ENCODE results near the gene MTA3.
"Not testable (repeated sequence)": the region's sequence is repeated elsewhere in the genome, so short reads cannot be mapped to it uniquely, and the experiment has no call there.

MTA3 gene

DNA sequence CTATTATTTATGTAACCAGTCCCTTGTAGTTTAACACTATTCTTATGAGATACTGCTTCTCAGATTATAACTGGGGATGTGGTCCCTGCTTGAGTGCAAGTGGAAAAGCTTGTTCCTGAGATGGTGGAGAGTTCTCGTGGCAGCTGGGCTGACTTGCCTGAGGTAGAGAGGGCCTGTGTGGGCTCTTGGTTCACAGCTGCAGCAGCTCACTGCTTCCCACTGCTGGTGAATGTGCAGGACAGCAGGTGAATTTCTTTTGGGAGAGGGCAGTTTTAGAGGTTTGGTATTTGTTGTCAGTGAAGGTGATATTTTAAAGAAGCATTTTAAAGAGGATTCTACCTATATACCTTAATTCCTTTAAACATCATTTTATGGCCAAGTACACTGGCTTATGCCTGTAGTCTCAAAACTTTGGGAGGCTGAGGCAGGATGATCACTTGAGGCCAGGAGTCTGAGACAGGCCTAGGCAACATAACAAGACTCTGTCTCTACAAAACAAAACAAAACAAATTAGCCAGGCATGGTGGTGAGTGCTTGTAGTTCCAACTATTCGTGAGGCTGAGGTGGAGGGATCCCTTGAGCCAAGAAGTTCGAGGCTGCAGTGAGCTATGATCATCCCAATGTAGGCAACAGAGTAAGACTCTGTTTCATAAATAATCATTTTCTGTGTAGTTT is 94.8 kb downstream of the MTA3 start:
- DNase-seq (ENCODE audit: low read depth): peak; percentile 17

DNA sequence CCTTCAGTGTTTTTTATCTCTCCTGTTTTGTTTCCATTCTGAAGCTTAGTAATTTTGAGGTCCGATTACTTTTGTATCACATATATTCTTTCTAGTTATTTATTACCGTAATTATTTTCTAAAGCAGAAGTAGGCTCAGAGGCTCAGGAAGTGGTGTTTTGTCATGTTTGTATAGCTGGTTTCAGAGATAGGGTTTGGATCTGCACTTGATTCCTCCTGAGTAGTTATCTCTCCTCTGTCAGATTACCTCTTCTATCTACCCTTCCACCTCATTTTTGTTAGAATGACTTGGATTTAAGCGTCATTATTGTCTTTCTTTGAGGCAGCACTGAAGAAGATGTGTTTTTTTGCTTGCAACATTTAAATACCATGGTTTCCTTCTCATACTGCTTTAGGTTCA is 95.4 kb downstream of the MTA3 start:
- DNase-seq (ENCODE audit: low read depth): no peak

DNA sequence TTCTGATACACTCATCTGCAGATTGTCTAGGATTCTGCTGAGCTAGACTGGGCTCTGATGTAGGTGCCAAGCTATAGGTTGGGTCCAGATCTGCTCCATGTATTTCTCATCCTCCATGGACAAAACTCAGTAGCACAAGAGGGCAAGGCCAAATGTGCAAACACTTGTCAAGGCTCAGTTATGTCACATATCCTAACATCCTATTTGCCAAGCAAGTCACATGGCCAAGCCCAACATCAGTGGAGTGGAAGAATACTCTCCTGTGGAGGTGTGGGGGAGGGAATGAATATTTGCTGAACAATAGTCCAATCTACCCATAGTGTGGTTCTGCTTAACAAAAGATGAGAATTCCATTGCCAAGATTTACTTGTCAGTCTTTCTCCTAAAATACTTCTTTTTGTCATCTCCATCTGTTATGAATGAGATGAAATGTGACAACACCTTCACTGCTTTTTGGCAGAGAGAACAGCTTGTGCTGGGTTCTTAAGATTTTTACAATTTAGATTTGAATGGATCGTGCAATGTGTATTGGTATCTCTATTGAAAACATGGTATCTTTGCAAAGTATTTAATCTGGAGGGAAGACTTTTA is 105.7 kb downstream of the MTA3 start:
- DNase-seq (ENCODE audit: low read depth): no peak

DNA sequence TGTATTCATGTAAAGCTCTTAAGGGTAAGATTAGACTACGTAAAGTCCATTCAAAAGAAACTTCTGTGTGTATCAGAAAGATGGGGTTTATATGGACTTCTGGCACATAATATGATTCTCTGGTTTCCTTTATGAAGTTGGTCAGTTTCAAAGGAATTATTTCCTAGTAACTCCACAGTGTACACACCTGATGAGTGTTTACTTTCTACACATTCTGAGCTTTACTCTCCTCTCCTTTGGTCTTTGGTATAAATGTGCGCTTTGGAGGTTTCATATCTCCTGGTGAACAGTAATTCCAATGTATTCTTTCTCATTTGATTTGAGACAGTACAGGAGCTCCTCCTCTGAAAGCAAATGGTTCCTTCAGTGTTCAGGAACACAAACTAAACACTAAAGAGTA is 107.4 kb downstream of the MTA3 start:
- no peak for DNase-seq (ENCODE audit: low read depth)

DNA sequence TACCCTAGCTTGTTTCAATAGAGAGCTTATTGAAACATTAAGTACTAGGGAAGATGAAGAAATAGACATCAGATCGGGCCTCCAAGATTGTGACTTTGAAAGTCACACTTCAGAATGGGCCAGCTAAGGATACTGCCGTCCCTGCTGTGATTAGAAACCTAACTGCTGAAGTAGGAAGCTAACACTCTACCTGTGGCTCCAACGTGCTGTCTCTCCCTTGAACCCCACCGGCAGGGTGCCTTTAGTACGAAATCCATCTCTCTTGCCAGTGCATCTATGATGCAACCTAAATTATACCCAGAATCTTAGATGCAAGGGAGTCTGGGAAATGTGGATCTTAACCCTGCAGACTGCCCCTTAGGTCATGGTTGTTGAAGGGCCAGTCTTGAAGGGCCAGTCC is 116.9 kb downstream of the MTA3 start:
- no peak for DNase-seq (ENCODE audit: low read depth)

DNA sequence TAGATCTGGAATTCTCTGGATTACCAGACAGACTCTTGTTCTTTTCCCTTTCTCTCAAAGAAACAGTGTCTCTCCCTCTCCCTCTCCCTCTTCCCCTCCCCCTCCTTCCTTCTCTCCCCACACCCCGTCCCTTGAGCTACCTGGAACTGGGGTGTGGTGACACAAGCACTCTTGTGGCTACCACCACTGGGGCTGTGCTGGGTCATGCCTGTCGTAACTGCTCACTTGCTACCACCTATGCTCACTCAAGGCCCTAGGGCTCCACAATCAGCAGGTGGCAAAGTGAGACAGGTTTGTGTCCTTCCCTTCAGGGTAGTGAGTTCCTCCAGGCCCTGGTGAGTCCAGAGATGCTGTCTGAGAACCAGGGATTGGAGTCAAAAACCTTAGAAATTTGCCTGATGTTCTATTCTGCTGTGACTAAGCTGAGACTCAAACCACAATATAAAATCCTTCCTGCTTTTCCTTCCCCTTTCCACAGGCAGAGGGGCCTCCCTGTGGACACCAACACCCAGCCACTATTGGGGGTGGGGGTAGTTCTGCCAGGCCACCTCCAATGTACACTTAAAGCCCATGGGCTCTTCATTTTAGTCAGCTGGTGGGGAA is 124.7 kb downstream of the MTA3 start:
- DNase-seq (ENCODE audit: low read depth): no peak

DNA sequence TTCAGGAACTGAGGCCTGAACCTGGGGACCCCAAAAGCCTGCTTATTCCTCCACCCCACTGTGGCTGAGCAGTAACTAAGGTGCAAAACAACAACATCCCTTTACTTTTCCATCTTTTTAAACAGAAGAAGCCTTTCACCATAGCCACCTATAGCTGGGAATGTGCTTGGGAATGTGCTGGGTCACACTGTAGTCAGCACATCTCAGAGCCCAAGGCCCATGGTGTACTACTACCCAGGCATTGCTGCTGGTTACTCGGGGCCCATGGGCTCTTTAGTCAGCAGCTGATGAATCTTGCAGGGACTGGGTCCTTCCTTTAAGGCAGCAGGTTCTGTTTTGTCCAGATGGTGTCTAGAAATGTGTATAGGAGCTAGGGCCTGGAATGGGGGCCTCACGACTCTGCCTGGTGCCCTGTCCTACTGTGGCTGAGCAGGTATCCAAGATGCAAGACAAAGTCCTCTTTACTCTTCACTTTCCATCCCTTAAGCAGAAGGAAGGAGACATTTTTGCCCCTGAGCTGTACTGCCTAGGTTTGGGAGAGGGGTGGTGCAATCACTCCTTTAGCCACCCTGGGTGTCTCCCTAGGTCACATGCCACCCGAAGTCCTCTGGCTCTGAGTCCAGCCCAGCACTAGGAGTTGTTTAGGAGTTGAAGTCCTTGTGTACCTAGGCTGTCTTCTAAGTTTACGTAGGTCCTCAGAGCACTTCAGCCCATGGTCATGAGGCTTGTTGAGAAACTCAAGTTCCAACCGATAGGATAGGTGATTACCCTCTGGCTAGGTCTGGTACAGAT is 125.5 kb downstream of the MTA3 start:
- no peak for DNase-seq (ENCODE audit: low read depth)

DNA sequence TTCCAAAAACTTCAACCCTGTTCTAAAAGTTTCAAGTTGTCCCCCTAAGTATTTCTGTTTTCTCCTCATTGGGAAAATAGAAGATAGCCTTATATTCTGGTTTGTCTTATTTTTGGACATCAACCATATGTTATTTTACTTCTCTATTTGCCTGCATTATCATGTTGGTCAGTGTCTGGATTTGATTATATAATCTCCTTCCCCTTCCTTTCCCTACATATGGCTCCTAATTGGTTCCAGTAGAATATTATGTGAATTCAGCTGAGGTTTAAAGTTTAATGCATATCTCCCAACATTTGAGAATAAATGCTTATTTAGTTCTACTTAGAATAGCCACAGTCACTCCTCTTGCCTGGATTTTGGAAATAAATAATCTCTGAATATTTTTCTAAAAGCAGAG is 128.6 kb downstream of the MTA3 start:
- DNase-seq (ENCODE audit: low read depth): no peak

DNA sequence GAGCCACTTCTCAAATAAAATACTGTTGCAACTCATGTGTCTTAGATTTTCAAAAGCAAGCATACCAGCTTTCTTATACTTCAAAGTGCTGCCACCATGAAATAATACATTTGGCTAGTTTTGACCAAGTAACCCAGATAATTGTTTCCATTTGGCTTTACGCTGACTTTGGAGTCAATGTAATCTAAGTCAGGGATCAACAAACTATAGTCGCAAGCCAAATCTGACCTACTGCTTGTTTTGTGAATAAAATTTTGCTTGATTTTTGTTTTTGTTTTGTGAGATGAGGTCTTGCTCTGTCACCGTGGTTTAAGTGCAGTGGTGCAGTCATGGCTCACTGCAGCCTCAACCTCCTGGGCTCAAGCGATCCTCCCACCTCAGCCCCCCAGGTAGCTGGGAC is 130.5 kb downstream of the MTA3 start:
- DNase-seq (ENCODE audit: low read depth): no peak

DNA sequence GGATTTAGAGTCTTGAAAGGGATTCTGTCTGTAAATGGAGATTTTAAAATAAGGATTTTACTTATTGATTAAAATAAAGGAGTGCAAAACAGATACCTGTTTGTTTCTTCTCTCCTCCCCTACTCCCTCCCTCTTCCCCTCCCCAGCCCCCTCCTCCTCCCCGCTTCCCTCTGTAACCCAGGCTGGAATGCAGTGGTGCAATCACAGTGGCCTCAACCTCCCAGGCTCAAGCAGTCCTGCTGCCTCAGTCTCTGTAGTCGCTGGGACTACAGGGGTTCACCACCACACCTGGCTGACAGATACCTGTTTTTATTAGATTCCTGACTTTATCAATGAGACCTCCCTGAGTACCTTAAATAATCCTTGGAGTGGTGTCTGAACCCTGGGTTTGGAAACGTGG is 138.4 kb downstream of the MTA3 start:
- no peak for DNase-seq (ENCODE audit: low read depth)

DNA sequence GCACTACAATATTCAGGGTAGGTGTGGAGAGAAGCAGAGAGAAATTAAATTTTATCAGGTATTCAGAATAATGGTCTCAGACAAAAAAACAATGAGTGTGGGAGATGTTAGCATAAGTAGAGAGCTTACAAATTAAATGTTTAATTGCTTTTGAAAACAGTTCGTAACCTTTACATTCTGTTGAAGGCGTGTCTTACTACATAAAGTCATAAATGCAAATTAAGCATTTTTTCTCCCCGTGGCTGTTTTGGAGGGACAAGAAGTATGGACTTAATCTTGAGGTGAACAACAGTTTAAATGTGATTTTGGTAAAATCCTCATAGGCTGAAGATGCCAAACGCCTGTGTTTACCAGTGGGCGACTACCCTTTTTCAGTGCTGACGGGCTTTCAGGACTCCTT is 139.7 kb downstream of the MTA3 start:
- no peak for DNase-seq (ENCODE audit: low read depth)

DNA sequence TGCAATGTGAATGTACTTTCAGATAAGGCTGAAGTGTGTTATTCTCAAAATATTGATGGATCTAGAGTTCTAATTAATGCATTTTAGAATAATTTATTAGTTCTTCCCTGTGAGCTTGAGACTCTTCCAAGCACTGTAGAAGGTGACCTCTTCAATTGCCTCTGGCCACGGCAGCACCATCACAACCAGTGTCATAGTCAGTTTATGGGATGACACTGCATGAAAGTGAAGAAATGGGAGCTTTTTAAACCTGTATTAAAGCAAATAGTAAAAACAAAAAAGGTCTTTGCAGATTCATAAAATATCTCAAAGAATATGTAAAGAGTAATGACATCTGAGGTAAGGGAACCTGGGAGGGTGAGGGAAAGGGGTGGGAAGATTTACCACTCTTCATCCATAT is 143.5 kb downstream of the MTA3 start:
- no peak for DNase-seq (ENCODE audit: low read depth)

DNA sequence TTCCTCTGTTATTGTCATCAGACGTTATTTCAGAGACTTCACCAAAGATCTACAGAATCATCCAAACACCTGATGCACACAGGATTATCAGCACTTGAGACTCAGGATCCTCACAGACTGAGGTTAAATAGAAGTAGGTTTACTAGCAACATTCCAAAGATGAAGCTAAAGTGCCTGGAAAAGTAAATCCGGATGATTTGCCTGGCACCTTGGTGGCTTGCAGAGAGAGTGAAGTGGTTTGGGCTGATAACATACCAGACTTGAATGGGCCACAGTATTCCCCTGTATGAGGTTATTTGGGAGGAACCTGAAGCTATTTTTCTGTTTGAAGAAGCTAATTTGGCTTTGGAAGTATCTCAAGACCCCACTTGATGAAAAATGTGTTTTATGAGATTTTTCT is 144.5 kb downstream of the MTA3 start:
- DNase-seq (ENCODE audit: low read depth): no peak

DNA sequence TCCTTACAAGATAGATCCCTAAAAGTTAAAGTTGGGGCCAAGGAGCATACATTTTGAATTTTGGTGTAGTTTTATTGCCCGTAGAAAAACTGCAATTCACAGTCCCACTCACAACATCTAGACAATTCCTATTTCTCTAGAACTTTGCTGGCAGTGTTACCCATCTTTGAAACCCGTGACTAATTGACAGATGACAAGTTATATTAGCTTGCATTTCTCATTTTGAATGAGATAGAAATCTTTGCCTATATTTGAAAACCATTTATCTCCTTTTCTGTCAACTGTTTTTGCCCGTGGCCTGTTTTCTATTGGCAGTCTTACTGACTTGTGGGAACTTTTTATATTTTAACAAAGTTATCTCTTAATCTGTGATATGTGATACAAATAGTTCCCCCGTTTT is 145.5 kb downstream of the MTA3 start:
- DNase-seq (ENCODE audit: low read depth): no peak

DNA sequence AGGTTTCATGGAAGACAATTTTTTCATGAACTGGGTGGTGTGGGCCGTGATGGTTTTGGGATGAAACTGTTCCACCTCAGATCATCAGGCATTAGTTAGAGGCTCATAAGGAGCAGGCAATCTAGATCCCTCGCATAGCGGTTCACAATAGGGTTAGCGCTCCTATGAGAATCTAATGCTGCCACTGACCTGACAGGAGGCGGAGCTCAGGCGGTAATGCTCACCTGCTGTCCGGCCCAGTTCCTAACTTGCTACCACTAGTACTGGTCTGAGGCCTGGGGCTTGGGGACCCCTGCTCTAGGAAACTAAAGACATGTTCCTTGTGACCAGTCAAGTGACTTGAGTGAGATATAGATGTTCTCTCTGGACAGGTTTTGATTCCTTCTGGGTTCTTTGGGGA is 146.3 kb downstream of the MTA3 start:
- no peak for DNase-seq (ENCODE audit: low read depth)

DNA sequence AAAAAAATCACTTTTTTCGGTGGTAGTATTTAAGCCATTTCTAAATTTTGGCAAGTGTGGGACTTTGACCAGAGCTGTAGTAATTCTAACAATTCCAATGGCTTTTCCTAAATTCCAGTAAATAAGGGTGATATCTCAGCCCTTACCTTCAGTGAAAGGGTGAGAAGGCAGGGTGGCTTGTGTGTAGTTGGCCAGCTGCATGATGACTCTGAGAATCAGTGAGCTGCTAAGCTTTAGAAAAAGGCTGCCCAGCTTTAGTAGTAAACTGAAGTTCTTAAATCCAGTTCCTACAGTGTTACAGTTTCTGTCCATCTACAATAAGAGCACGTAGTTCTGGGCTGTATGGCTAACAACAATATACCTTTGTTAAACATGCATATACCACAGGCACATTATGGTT is 153.5 kb downstream of the MTA3 start:
- no peak for DNase-seq (ENCODE audit: low read depth)

DNA sequence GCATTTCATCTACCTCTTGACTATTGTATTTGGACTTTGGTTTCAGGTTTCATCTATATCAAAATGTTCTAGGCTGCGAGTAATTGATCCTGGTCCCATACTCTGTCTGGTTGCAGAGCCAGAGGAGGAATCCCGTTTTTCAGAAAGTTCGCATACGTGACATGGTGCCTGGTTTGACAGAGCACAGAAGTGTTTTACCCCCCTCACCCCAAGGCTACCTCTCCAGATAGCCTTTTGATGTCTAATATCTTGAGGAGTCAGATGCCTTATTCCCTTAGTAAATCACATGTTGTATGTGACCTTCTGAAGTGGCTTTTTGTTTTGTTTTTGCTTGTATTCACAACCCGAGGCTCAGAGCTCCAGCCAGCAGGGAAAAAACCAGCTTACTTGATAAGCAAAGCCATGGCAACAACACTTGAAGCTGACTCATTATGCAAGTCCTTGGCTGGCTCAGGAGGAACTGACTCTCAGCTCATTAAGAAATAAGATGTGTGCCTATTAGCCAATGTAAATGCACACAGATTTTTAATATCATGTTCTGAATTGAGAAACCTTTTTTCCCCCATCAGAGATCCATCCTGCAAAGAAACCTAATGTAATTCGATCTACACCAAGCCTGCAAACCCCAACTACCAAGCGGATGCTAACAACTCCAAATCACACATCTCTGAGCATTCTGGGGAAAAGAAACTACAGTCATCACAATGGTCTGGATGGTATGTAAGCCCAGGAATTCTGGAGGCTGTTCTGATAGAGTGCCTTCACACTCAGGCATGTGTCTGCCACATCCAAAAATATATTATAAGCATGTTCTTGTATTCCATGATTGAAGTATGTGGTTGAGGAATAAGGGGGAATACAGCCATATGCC is 154.1 kb downstream of the MTA3 start:
- no peak for DNase-seq (ENCODE audit: low read depth)

DNA sequence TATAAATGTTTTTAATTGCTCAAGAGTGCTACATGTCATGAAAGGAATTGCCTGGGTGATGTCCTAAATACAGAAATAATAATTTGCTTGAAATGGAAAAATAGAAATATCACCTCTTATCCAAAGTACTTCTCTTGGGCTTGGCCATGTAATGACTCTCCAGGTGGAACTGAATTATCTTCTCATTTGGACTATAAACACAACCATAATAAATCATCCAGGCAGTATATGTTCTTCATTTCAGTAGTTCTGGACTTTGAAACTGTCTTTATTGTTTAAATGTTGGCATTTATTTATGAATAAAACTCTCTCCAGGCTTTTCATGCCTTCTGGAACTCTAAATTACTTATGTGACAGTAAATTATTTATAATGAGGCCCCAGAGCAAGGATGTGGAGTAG is 155.0 kb downstream of the MTA3 start:
- no peak for DNase-seq (ENCODE audit: low read depth)

DNA sequence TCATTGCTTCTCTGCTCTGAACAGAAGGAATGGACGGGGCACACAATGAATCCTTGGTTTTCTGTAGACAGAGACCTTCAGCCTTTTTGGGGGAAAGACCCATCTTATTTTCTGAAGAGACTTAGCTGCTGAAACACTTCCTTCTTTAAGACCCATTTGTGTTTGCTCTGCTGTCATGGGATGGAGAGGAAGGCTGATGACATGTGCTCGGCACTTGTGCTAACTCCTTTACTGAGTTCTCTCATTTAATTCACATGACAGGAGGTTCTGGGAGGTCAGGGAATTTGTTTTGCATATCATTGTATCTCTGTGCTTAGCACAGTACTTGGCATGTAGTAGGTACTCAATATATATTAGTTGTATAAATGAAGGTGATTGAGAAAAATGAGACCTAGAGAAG is 156.5 kb downstream of the MTA3 start:
- no peak for DNase-seq (ENCODE audit: low read depth)

DNA sequence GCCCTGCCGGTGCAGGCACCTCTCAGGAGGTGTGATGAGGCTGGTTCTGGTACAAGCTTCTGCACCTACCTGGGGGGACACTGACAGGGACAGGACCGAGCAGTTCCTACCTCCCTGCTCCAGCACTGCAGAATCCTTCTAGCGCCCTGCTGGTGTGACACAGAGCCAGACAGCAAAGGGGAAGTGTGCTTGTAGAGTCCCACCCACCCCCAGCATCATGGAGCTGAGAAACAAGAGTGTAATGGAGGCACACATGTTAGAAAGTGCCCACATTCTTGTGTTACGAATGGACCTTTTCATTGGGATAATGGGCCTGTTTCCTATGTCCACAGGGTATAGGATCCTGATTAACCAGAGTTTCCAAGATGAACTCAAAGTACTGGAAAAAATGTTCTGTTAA is 157.2 kb downstream of the MTA3 start:
- no peak for DNase-seq (ENCODE audit: low read depth)

DNA sequence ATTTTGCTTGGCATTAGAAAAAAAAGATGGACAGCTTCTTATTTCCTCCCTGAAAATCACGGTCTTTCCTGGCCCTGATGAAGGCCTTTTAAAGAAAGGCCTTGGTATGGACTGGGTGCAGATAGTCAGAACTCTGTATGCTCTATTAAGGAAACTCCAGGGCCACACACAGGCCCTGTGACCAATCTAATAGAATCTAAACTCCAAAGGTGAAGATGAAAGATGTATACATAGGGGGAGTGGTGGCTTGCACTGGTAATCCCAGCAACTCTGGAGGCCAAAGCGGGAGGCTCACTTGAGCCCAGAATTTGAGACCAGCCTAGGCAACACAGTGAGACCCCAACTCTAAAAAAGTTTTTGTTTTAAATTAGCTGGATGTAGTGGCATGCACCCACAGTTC is 158.2 kb downstream of the MTA3 start:
- no peak for DNase-seq (ENCODE audit: low read depth)

DNA sequence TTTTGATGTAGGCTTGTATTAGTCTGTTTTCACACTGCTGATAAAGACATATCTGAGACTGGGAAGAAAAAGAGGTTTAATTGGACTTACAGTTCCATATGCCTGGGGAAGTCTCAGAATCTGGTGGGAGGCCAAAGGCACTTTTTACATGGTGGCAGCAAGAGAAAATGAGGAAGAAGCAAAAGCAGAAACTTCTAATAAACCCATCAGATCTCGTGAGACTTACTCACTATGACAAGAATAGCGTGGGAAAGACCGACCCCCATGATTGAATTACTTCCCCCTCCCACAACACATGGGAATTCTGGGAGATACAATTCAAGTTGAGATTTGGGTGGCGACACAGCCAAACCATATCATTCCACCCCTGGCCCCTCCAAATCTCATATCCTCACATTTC is 162.9 kb downstream of the MTA3 start:
- DNase-seq (ENCODE audit: low read depth): not testable (repeated sequence)

Data from stimulated activated CD8-positive, alpha-beta memory T cell treated with anti-CD3 and anti-CD28 coated beads, Interleukin-7, amount 100 ng/mL, for 24 hours (primary cell).